ENCODE results near the gene ALDH3B2. TPM values are rescaled to one million over a fixed set of nuclear protein-coding genes. Genes with fewer than 3 reads are reported as not detected.

The ALDH3B2 gene
- total RNA-seq, 1 donor from 2014 or later, result 4.8 TPM

GRCh38 chr11:67646535-67647336 lies 27.7 kb downstream of the ALDH3B2 start:
- DNase-seq (ENCODE audit: extremely low spot score, unreplicated experiment), result no peak
- Mint-ChIP-seq H3K4me1 (ENCODE audit: unreplicated experiment) (peaks cover 3% of the 10 kb centered on the region), H3K27me3 (peaks cover 3% of the 10 kb centered on the region), H3K9me3 (no peaks in the 10 kb centered on the region), H3K36me3 (no peaks in the 10 kb centered on the region), H3K27ac (no peak overlapping the region), H3K4me3 (no peak overlapping the region)
- TF ChIP-seq CTCF (conservative IDR thresholded peaks at IDR 0.05), result no peak

- no peak for DNase-seq (ENCODE audit: extremely low spot score, unreplicated experiment)
- Mint-ChIP-seq H3K27me3 (peaks cover 3% of the 10 kb centered on the region), H3K9me3 (no peaks in the 10 kb centered on the region), H3K36me3 (no peaks in the 10 kb centered on the region), H3K4me1 (ENCODE audit: unreplicated experiment) (peaks cover 3% of the 10 kb centered on the region), H3K4me3 (no peak overlapping the region), H3K27ac (no peak overlapping the region)
- no peak for TF ChIP-seq CTCF (conservative IDR thresholded peaks at IDR 0.05)
Observed at GRCh38 chr11:67645521-67646461, 28.6 kb downstream of the ALDH3B2 start.

- no peak for DNase-seq (ENCODE audit: extremely low spot score, unreplicated experiment)
Observed at GRCh38 chr11:67644472-67645418, 29.7 kb downstream of the ALDH3B2 start.

GRCh38 chr11:67644042-67644441 lies 30.4 kb downstream of the ALDH3B2 start:
- H3K27ac Mint-ChIP-seq, result no peak overlapping the region
- H3K4me1 Mint-ChIP-seq (ENCODE audit: unreplicated experiment), result no peaks in the 10 kb centered on the region
- DNase-seq (ENCODE audit: extremely low spot score, unreplicated experiment), result no peak
- H3K9me3 Mint-ChIP-seq, result no peaks in the 10 kb centered on the region
- peak; percentile 58 for TF ChIP-seq CTCF (conservative IDR thresholded peaks at IDR 0.05)
- peaks cover 8% of the 10 kb centered on the region for H3K27me3 Mint-ChIP-seq
- no peak overlapping the region for H3K4me3 Mint-ChIP-seq
- no peaks in the 10 kb centered on the region for H3K36me3 Mint-ChIP-seq

More at GRCh38 chr11:67644472-67645418, 29.7 kb downstream of the ALDH3B2 start:
- H3K27me3 Mint-ChIP-seq, result peaks cover 8% of the 10 kb centered on the region
- H3K9me3 Mint-ChIP-seq, result no peaks in the 10 kb centered on the region
- no peak overlapping the region for H3K27ac Mint-ChIP-seq
- no peaks in the 10 kb centered on the region for H3K4me1 Mint-ChIP-seq (ENCODE audit: unreplicated experiment)
- no peak overlapping the region for H3K4me3 Mint-ChIP-seq
- TF ChIP-seq CTCF (conservative IDR thresholded peaks at IDR 0.05), result no peak
- H3K36me3 Mint-ChIP-seq, result no peaks in the 10 kb centered on the region
